Ascending aorta (tissue), 2 donors: ENCODE results near the gene EPN2. TPM values are rescaled to one million over a fixed set of nuclear protein-coding genes. Genes with fewer than 3 reads are reported as not detected.

Experiments used
- DNase-seq, 2 donors: peaks; one replicate each; pipeline ENCODE4 v3.0.0-alpha.2; 2019; ENCODE audit warnings: low spot score in 2 of 2
- H3K27ac ChIP-seq, 2 donors: fragments of 200-600 bp; sonication (generic); one replicate each; pipeline ENCODE4 v1.5.1; 2016 to 2017; ENCODE audit warnings: mild to moderate bottlenecking in 1 of 2
- H3K27me3 ChIP-seq: fragments of 200-600 bp; sonication (generic); one replicate; pipeline ENCODE4 v1.5.1; 2017
- H3K36me3 ChIP-seq, 2 donors: fragments of 200-600 bp; sonication (generic); one replicate each; pipeline ENCODE4 v1.5.1; 2016
- H3K4me1 ChIP-seq, 2 donors: fragments of 200-600 bp; sonication (generic); one replicate each; pipeline ENCODE4 v1.5.1; 2016 to 2017; ENCODE audit warnings: mild to moderate bottlenecking in 1 of 2
- H3K4me3 ChIP-seq, 2 donors: fragments of 200-600 bp; sonication (generic); one replicate each; pipeline ENCODE4 v1.5.1; 2016 to 2017; ENCODE audit warnings: mild to moderate bottlenecking in 1 of 2
- H3K9me3 ChIP-seq, 2 donors: fragments of 200-600 bp; sonication (generic); one replicate each; pipeline ENCODE4 v1.5.1; 2016
- intact Hi-C: fragments of 100-400 bp; cut with DNase I; formaldehyde crosslinking; loops from one replicate; pipeline ENCODE4 v1.15.1; 2023
- total RNA-seq: library from RNA; depleted of rRNA; stranded (reverse); fragments of >200 nt; gene quantifications from one replicate; pipeline ENCODE4 v1.1.0, GENCODE V29; 2016
- TF ChIP-seq, protein P1 (sequence below), 3 experiments: fragments of 200-600 bp in 2 of 3; fragments of 450-650 bp in 1 of 3; sonication (generic) in 2 of 3; IDR thresholded peaks; one replicate each; pipeline ENCODE4 v1.5.1; 2016 to 2019; ENCODE audit warnings: antibody characterized with exemption in 3 of 3, mild to moderate bottlenecking in 1 of 3, moderate library complexity in 1 of 3

Gene EPN2
- total RNA-seq, 1 donor from 2014 or later: 51.0 TPM

GRCh38 chr17:19363114-19363438, 125.9 kb downstream of the EPN2 start:
- Histone ChIP-seq H3K36me3 (no peaks in the 10 kb centered on the region), H3K9me3 (no peaks in the 10 kb centered on the region), H3K27ac (peak overlapping the region; percentile 55 to 86), H3K4me1 (no peaks in the 10 kb centered on the region), H3K4me3 (peak overlapping the region; percentile 46 to 91), H3K27me3 (no peaks in the 10 kb centered on the region)
- intact Hi-C loops: loop anchor here (1.0 to 5.0 kb wide), 4 partner anchors 49 to 404 kb away; partner anchors contain the start of genes ALDH3A2 and RNF112
- TF ChIP-seq, protein P1, sequence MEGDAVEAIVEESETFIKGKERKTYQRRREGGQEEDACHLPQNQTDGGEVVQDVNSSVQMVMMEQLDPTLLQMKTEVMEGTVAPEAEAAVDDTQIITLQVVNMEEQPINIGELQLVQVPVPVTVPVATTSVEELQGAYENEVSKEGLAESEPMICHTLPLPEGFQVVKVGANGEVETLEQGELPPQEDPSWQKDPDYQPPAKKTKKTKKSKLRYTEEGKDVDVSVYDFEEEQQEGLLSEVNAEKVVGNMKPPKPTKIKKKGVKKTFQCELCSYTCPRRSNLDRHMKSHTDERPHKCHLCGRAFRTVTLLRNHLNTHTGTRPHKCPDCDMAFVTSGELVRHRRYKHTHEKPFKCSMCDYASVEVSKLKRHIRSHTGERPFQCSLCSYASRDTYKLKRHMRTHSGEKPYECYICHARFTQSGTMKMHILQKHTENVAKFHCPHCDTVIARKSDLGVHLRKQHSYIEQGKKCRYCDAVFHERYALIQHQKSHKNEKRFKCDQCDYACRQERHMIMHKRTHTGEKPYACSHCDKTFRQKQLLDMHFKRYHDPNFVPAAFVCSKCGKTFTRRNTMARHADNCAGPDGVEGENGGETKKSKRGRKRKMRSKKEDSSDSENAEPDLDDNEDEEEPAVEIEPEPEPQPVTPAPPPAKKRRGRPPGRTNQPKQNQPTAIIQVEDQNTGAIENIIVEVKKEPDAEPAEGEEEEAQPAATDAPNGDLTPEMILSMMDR (IDR thresholded peaks at IDR 0.05): no peak
- DNase-seq: no peak

DNA sequence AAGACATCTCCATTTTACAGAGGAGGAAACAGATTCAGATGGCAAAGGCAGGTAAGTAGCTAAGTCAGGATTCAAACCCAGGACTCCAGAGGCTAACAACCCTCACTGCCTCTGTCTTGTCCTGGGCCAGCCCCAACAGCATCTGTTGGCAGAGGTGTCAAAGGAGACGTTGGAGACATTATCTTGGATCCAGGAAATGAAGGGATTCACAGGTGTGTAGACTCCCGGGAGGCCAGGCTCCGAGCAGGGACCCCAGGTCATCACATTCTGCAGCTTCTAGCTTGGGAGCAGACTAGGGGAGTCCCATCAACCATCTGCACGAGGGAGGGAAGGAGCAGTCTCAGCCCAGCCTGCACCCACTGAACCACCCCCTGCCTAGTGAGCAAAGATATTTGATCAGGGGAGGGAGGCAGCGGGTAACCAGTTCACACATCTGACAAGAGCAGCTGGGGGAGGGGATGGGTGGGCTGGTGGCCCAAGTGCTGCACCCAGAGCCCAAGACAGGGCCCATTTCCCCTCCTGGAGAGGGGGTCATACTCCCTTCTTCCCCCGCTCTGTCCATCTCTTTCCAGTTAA, 126.4 kb downstream of the EPN2 start:
- Histone ChIP-seq H3K27me3 (no peaks in the 10 kb centered on the region), H3K36me3 (no peaks in the 10 kb centered on the region), H3K4me1 (no peaks in the 10 kb centered on the region), H3K4me3 (no peak overlapping the region), H3K9me3 (no peaks in the 10 kb centered on the region), H3K27ac (no peak overlapping the region)
- TF ChIP-seq, protein P1 (IDR thresholded peaks at IDR 0.05): no peak
- intact Hi-C loops: loop anchor here (1.0 to 5.0 kb wide), 4 partner anchors 49 to 403 kb away; partner anchors contain the start of genes ALDH3A2 and RNF112
- DNase-seq: no peak

- no peak overlapping the region for H3K27ac ChIP-seq
Observed at GRCh38 chr17:19364699-19365498, 127.7 kb downstream of the EPN2 start.

DNA sequence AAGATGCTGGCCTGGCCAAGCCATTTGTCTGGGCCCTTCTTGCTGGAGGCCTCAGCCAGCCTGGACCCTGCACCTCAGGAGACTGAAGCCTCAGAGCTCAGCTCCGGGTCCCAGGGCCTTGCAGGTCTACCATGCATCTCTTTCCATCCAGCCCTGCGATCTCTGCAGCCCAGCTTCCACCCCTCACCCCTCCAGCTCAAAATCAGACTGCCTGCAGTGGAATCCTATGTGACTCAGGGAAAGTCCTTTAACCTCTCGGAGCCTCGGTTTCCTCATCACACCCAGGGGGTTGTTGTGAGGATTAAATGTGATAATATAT, 128.3 kb downstream of the EPN2 start:
- no peak overlapping the region for H3K27ac ChIP-seq
- no peak overlapping the region for H3K4me3 ChIP-seq

More at GRCh38 chr17:19364699-19365498, 127.7 kb downstream of the EPN2 start:
- intact Hi-C loops: loop anchor here (5.0 kb wide), 2 partner anchors 47 to 282 kb away; partner anchors contain the start of genes ALDH3A2 and RNF112
- TF ChIP-seq, protein P1 (IDR thresholded peaks at IDR 0.05): no peak
- no peak overlapping the region for H3K4me3 ChIP-seq
- H3K4me1 ChIP-seq: no peaks in the 10 kb centered on the region
- H3K27me3 ChIP-seq: no peaks in the 10 kb centered on the region
- H3K9me3 ChIP-seq: no peaks in the 10 kb centered on the region
- no peaks in the 10 kb centered on the region for H3K36me3 ChIP-seq
- DNase-seq: no peak

GRCh38 chr17:19365833-19366636, 128.9 kb downstream of the EPN2 start:
- DNase-seq: no peak
- H3K27ac ChIP-seq: no peak overlapping the region
- H3K4me3 ChIP-seq: no peak overlapping the region
- no peaks in the 10 kb centered on the region for H3K27me3 ChIP-seq
- TF ChIP-seq, protein P1 (IDR thresholded peaks at IDR 0.05): no peak
- H3K9me3 ChIP-seq: no peaks in the 10 kb centered on the region
- no peaks in the 10 kb centered on the region for H3K36me3 ChIP-seq
- intact Hi-C loops: no loop called here
- no peaks in the 10 kb centered on the region for H3K4me1 ChIP-seq

More for the DNA sequence above, 128.3 kb downstream of the EPN2 start:
- Histone ChIP-seq H3K27me3 (no peaks in the 10 kb centered on the region), H3K36me3 (no peaks in the 10 kb centered on the region), H3K4me1 (no peaks in the 10 kb centered on the region), H3K9me3 (no peaks in the 10 kb centered on the region)
- TF ChIP-seq, protein P1 (IDR thresholded peaks at IDR 0.05): no peak
- intact Hi-C loops: no loop called here
- no peak for DNase-seq
